ENCODE results near the gene EVA1B. TPM values are rescaled to one million over a fixed set of nuclear protein-coding genes. Genes with fewer than 3 reads are reported as not detected.

EVA1B gene
- total and polyA plus RNA-seq, 2 of the 13 experiments (the other 11 are each of a cell fraction or from before 2014, with no cell fraction given): 3.9 to 6.6 TPM

DNA sequence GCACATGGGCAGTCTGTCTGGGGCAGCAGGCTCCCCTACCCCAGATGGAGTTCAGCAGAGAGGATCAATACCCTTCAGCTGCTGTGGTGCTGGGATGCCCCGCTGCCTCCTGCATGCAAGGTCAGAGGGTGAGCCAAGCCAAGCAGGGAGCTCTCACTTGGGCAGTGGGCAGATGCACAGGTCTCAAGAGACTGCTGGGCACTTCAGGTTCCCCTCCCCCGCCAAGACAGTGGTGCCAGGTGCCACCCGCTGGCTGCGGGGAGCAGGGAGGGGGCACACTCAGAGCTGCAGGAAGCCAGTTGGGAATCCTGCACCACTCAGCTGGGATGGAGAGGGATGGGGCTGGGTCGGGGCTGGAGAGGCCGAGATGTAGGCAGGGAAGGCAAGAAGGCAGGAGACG, 15.8 kb upstream of the EVA1B start:
- Histone ChIP-seq H3K9me3 (ENCODE audit: low read length) (no peaks in the 10 kb centered on the region), H3K4me3 (replicated peaks in 1 of 3; ENCODE audit: insufficient read depth in 1 of 3, low read depth in 2 of 3, low read length in 3 of 3) (no peak overlapping the region), H3K9ac (ENCODE audit: insufficient read depth, low read depth, low read length) (no peak overlapping the region), H3K36me3 (replicated peaks in 1 of 2; ENCODE audit: control insufficient read depth in 1 of 2, insufficient read depth in 2 of 2, low read length in 2 of 2) (peaks cover 12 to 27% of the 10 kb centered on the region in 2 experiments; a peak in 4 of 5 replicates), H3K27me3 (ENCODE audit: control insufficient read depth in 1 of 2, insufficient read depth in 2 of 2, low read length in 2 of 2) (peaks cover 0 to 9% of the 10 kb centered on the region in 2 experiments; a peak in 2 of 5 replicates), H2AFZ (ENCODE audit: low read length) (no peak overlapping the region), H3K79me2 (ENCODE audit: insufficient read depth, low read length) (no peaks in the 10 kb centered on the region), H3K27ac (ENCODE audit: extremely low read length, insufficient read depth, low read length) (no peak overlapping the region), H4K20me1 (ENCODE audit: insufficient read depth, low read length) (no peaks in the 10 kb centered on the region), H3K4me1 (ENCODE audit: insufficient read depth, low read length) (peaks cover 26% of the 10 kb centered on the region), H3K4me2 (ENCODE audit: low read depth, low read length) (no peak overlapping the region)
- CTCF ChIA-PET (ENCODE audit: low intra/inter-chr PET ratio, low total read pairs): no interaction called here
- intact Hi-C loops (cut with micrococcal nuclease; ENCODE audit: unreplicated experiment) (no loop called here), in situ Hi-C loops (cut with HindIII; ENCODE audit: extremely low pct_ligation_motif_present, low pct_unique_long_range_greater_than_20kb) (no loop called here)
- TF ChIP-seq ZNF629 (CRISPR knock-in tag; conservative IDR thresholded peaks at IDR 0.05) (no peak), HNRNPL (IDR thresholded peaks at IDR 0.05; ENCODE audit: low read depth, low read length) (0 out of 2 replicates have a peak, but pooled peaks have one; percentile 27), RBM22 (optimal IDR thresholded peaks at IDR 0.05; ENCODE audit: low read length) (peak; percentile 60), AGO2 (optimal IDR thresholded peaks at IDR 0.05; ENCODE audit: low read depth, low read length) (peak; percentile 37)
- TF ChIP-seq, protein P1, sequence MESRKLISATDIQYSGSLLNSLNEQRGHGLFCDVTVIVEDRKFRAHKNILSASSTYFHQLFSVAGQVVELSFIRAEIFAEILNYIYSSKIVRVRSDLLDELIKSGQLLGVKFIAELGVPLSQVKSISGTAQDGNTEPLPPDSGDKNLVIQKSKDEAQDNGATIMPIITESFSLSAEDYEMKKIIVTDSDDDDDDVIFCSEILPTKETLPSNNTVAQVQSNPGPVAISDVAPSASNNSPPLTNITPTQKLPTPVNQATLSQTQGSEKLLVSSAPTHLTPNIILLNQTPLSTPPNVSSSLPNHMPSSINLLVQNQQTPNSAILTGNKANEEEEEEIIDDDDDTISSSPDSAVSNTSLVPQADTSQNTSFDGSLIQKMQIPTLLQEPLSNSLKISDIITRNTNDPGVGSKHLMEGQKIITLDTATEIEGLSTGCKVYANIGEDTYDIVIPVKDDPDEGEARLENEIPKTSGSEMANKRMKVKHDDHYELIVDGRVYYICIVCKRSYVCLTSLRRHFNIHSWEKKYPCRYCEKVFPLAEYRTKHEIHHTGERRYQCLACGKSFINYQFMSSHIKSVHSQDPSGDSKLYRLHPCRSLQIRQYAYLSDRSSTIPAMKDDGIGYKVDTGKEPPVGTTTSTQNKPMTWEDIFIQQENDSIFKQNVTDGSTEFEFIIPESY (CRISPR knock-in tag; IDR thresholded peaks at IDR 0.05): peak; percentile 72
- TF ChIP-seq, protein P2, sequence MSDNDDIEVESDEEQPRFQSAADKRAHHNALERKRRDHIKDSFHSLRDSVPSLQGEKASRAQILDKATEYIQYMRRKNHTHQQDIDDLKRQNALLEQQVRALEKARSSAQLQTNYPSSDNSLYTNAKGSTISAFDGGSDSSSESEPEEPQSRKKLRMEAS (IDR thresholded peaks at IDR 0.05): no peak
- TF ChIP-seq, protein P3, sequence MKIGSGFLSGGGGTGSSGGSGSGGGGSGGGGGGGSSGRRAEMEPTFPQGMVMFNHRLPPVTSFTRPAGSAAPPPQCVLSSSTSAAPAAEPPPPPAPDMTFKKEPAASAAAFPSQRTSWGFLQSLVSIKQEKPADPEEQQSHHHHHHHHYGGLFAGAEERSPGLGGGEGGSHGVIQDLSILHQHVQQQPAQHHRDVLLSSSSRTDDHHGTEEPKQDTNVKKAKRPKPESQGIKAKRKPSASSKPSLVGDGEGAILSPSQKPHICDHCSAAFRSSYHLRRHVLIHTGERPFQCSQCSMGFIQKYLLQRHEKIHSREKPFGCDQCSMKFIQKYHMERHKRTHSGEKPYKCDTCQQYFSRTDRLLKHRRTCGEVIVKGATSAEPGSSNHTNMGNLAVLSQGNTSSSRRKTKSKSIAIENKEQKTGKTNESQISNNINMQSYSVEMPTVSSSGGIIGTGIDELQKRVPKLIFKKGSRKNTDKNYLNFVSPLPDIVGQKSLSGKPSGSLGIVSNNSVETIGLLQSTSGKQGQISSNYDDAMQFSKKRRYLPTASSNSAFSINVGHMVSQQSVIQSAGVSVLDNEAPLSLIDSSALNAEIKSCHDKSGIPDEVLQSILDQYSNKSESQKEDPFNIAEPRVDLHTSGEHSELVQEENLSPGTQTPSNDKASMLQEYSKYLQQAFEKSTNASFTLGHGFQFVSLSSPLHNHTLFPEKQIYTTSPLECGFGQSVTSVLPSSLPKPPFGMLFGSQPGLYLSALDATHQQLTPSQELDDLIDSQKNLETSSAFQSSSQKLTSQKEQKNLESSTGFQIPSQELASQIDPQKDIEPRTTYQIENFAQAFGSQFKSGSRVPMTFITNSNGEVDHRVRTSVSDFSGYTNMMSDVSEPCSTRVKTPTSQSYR (CRISPR knock-in tag; IDR thresholded peaks at IDR 0.05; ENCODE audit: borderline replicate concordance): 0 out of 2 replicates have a peak, but pooled peaks have one; percentile 18
- FAIRE-seq (no peak), ATAC-seq (no peak), DNase-seq (ENCODE audit: low spot score) (no peak)
- 96% methylated on average over 4 of the region's 7 CpGs for WGBS (ENCODE audit: low lambda C conversion rate)
- POLR2A ChIA-PET: interaction anchor here (0.6 kb wide), 1 partner anchor 68 kb away, joined by 4 read pairs; no protein-coding TSS in a partner anchor
- no TSS peak for BruUV-seq (replicated peaks)
